ENCODE results near the gene MATN1.

DNA sequence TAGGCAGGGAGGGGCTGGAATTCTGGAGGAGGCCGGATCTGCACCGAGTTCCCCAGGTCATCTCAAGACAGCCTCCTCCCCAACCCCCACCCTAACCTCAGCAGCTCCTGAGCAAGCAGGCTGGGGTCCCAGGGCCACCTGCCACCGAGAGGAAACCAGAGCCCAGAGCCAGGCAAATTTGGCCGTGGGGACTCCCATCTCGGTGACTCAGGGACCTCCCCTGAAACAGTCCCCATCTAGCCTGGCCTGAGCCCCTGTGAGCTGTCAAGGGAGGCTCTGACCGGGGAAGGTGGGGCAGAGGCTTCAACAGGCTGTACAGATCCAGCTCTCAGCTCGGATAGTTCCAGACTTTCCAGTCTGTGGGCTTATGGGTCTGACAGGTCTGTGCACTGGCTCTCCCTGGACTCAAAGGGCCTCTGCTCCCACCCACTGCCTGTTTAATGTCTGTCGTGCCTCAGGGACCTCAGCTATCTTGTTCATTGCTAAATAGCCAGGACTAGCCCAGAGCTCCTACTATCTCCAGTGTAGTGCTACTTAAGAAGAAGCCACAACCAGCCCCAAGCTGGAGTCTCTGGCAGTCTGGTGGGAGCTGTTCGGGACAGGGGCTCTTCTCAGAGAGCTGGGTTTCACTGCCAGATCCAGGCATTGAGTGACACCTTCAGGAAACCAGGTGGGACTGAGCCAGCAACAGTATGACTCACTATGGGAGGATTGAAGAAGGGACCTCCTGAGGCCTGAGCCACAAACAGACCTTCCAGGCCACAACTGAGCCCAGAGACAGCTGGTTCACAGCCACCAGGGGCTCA lies 25.6 kb downstream of the MATN1 start:
- TF ChIP-seq CTCF (IDR thresholded peaks at IDR 0.05; ENCODE audit: poor library complexity) (no peak), EZH2phosphoT487 (IDR thresholded peaks at IDR 0.05; ENCODE audit: low read depth, severe bottlenecking, unreplicated experiment) (no peak)
